ENCODE data around the gene DENND1A. TPM values are rescaled to one million over a fixed set of nuclear protein-coding genes. Genes with fewer than 3 reads are reported as not detected.

Gene DENND1A
- total and polyA plus RNA-seq, 4 donors: 7.9 to 22.0 (median 13.9) TPM

GRCh38 chr9:123338710-123339665 is 590.9 kb downstream of the DENND1A start:
- Histone ChIP-seq H3K36me3 (ENCODE audit: control insufficient read depth in 4 of 4, insufficient read depth in 3 of 4, low read depth in 1 of 4, low read length in 3 of 4) (no peaks in the 10 kb centered on the region), H3K9ac (ENCODE audit: low read depth in 1 of 2, low read length in 2 of 2) (no peak overlapping the region), H3K9me3 (ENCODE audit: control insufficient read depth in 4 of 4, low read length in 3 of 4) (no peaks in the 10 kb centered on the region), H3K27me3 (ENCODE audit: control insufficient read depth in 4 of 4, insufficient read depth in 4 of 4, low read length in 3 of 4) (no peaks in the 10 kb centered on the region), H3K4me3 (ENCODE audit: low read depth in 1 of 3, low read length in 3 of 3) (no peak overlapping the region), H3K4me1 (ENCODE audit: control insufficient read depth in 4 of 4, insufficient read depth in 4 of 4, low read length in 3 of 4) (no peaks in the 10 kb centered on the region), H3K27ac (ENCODE audit: low read depth in 1 of 2, low read length in 2 of 2) (no peak overlapping the region)
- no peak for DNase-seq (ENCODE audit: low spot score)
- 76% methylated on average over 35 of the region's 35 CpGs for WGBS
- TF ChIP-seq EGR1 (IDR thresholded peaks at IDR 0.05; ENCODE audit: low read depth in 2 of 2) (no peak), CTCF (IDR thresholded peaks at IDR 0.05; ENCODE audit: low read depth, low read length, missing input control) (no peak), JUND (IDR thresholded peaks at IDR 0.05) (no peak)
- TF ChIP-seq, protein P1, sequence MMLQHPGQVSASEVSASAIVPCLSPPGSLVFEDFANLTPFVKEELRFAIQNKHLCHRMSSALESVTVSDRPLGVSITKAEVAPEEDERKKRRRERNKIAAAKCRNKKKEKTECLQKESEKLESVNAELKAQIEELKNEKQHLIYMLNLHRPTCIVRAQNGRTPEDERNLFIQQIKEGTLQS (IDR thresholded peaks at IDR 0.05): no peak

GRCh38 chr9:123337971-123338370 is 592.0 kb downstream of the DENND1A start:
- H3K36me3 ChIP-seq (ENCODE audit: control insufficient read depth in 4 of 4, insufficient read depth in 3 of 4, low read depth in 1 of 4, low read length in 3 of 4): no peaks in the 10 kb centered on the region
- WGBS: 89% methylated on average over 4 of the region's 4 CpGs
- no peaks in the 10 kb centered on the region for H3K27me3 ChIP-seq (ENCODE audit: control insufficient read depth in 4 of 4, insufficient read depth in 4 of 4, low read length in 3 of 4)
- no peaks in the 10 kb centered on the region for H3K4me1 ChIP-seq (ENCODE audit: control insufficient read depth in 4 of 4, insufficient read depth in 4 of 4, low read length in 3 of 4)
- H3K27ac ChIP-seq (ENCODE audit: low read depth in 1 of 2, low read length in 2 of 2): no peak overlapping the region
- H3K4me3 ChIP-seq (ENCODE audit: low read depth in 1 of 3, low read length in 3 of 3): no peak overlapping the region
- DNase-seq (ENCODE audit: low spot score): no peak
- H3K9me3 ChIP-seq (ENCODE audit: control insufficient read depth in 4 of 4, low read length in 3 of 4): no peaks in the 10 kb centered on the region
- TF ChIP-seq FOXA2 (IDR thresholded peaks at IDR 0.05) (no peak), MAX (IDR thresholded peaks at IDR 0.05) (no peak), RAD21 (IDR thresholded peaks at IDR 0.05) (no peak), HNF4A (conservative IDR thresholded peaks at IDR 0.05) (no peak), JUND (IDR thresholded peaks at IDR 0.05) (no peak)
- H3K9ac ChIP-seq (ENCODE audit: low read depth in 1 of 2, low read length in 2 of 2): no peak overlapping the region

- Histone ChIP-seq H3K36me3 (ENCODE audit: control insufficient read depth in 4 of 4, insufficient read depth in 3 of 4, low read depth in 1 of 4, low read length in 3 of 4) (no peaks in the 10 kb centered on the region), H3K9ac (ENCODE audit: low read depth in 1 of 2, low read length in 2 of 2) (no peak overlapping the region), H3K27me3 (ENCODE audit: control insufficient read depth in 4 of 4, insufficient read depth in 4 of 4, low read length in 3 of 4) (no peaks in the 10 kb centered on the region), H3K9me3 (ENCODE audit: control insufficient read depth in 4 of 4, low read length in 3 of 4) (no peaks in the 10 kb centered on the region), H3K4me3 (ENCODE audit: low read depth in 1 of 3, low read length in 3 of 3) (no peak overlapping the region), H3K4me1 (ENCODE audit: control insufficient read depth in 4 of 4, insufficient read depth in 4 of 4, low read length in 3 of 4) (no peaks in the 10 kb centered on the region), H3K27ac (ENCODE audit: low read depth in 1 of 2, low read length in 2 of 2) (no peak overlapping the region)
- no peak for DNase-seq (ENCODE audit: low spot score)
- TF ChIP-seq SP1 (IDR thresholded peaks at IDR 0.05) (no peak), JUND (IDR thresholded peaks at IDR 0.05) (no peak), HNF4G (IDR thresholded peaks at IDR 0.05) (no peak), HNF4A (conservative IDR thresholded peaks at IDR 0.05) (no peak), MAX (IDR thresholded peaks at IDR 0.05) (no peak), RXRA (IDR thresholded peaks at IDR 0.05) (no peak), CTCF (IDR thresholded peaks at IDR 0.05; ENCODE audit: low read depth, low read length, missing input control) (no peak), GABPA (IDR thresholded peaks at IDR 0.05 in 1 of 2, conservative IDR thresholded peaks at IDR 0.05 in 1 of 2) (no peak), REST (IDR thresholded peaks at IDR 0.05) (no peak), YY1 (IDR thresholded peaks at IDR 0.05) (no peak), TAF1 (conservative IDR thresholded peaks at IDR 0.05) (no peak), FOXA2 (IDR thresholded peaks at IDR 0.05) (no peak)
- TF ChIP-seq, protein P1 (IDR thresholded peaks at IDR 0.05): no peak
Measured at GRCh38 chr9:123336959-123337358, 593.0 kb downstream of the DENND1A start.
